Keratinocyte (primary cell): ENCODE results near the gene NYNRIN. TPM values are rescaled to one million over a fixed set of nuclear protein-coding genes. Genes with fewer than 3 reads are reported as not detected.

ENCODE experiments used
- DNase-seq: peaks from one replicate; pipeline ENCODE4 v3.0.0-alpha.2; 2011; ENCODE audit warnings: low read depth, missing footprints, low spot score
- FAIRE-seq: peaks from 2 replicates; lab custom pipeline; 2011; peaks lifted over from hg19 to GRCh38; lab: Jason Lieb, UNC
- H2AFZ ChIP-seq: 2 replicates; pipeline ENCODE4 v1.6.0; 2012; ENCODE audit warnings: low read length, control low read depth, inconsistent platforms; ENCODE audit not compliant: control insufficient read depth
- H3K27ac ChIP-seq: 2 replicates; pipeline ENCODE4 v1.5.1; 2011; ENCODE audit warnings: low read length; ENCODE audit not compliant: control insufficient read depth, insufficient read depth
- H3K27me3 ChIP-seq: 3 replicates; pipeline ENCODE4 v1.6.0; 2011; ENCODE audit warnings: low read length; ENCODE audit not compliant: control insufficient read depth, insufficient read depth; ENCODE audit errors: extremely low read depth
- H3K36me3 ChIP-seq, 2 experiments: 2 replicates in 1 of 2; 3 replicates in 1 of 2; pipeline ENCODE4 v1.5.1; 2011; ENCODE audit warnings: low read length in 2 of 2, mild to moderate bottlenecking in 1 of 2; ENCODE audit not compliant: control insufficient read depth in 2 of 2, insufficient read depth in 2 of 2; ENCODE audit errors: extremely low read depth in 1 of 2
- H3K4me1 ChIP-seq: 3 replicates; pipeline ENCODE4 v1.5.1; 2011; ENCODE audit warnings: low read length; ENCODE audit not compliant: control insufficient read depth, insufficient read depth; ENCODE audit errors: extremely low read depth
- H3K4me2 ChIP-seq: 3 replicates; pipeline ENCODE4 v1.6.0; 2011; ENCODE audit warnings: low read depth, low read length; ENCODE audit not compliant: control insufficient read depth, insufficient read depth; ENCODE audit errors: extremely low read depth
- H3K4me3 ChIP-seq, 3 experiments: fragments of 200-600 bp in 1 of 3; sonication (generic) in 1 of 3; 2 replicates in 2 of 3; 3 replicates in 1 of 3; pipeline ENCODE4 v1.5.1; 2011 to 2016; ENCODE audit warnings: low read length in 3 of 3, mild to moderate bottlenecking in 3 of 3, control low read depth in 2 of 3, inconsistent platforms in 1 of 3, low read depth in 1 of 3, mixed read lengths in 1 of 3, mixed run types in 1 of 3, moderate library complexity in 1 of 3; ENCODE audit not compliant: control insufficient read depth in 2 of 3, insufficient read depth in 2 of 3; ENCODE audit errors: extremely low read depth in 1 of 3
- H3K79me2 ChIP-seq: 2 replicates; pipeline ENCODE4 v1.6.0; 2012; ENCODE audit warnings: low read length; ENCODE audit not compliant: control insufficient read depth, insufficient read depth
- H3K9ac ChIP-seq: 3 replicates; pipeline ENCODE4 v1.6.0; 2011; ENCODE audit warnings: low read length; ENCODE audit not compliant: control insufficient read depth, insufficient read depth; ENCODE audit errors: extremely low read depth
- H3K9me1 ChIP-seq: 3 replicates; pipeline ENCODE4 v1.6.0; 2011; ENCODE audit warnings: low read length; ENCODE audit not compliant: control insufficient read depth, insufficient read depth; ENCODE audit errors: extremely low read depth
- H3K9me3 ChIP-seq: 2 replicates; pipeline ENCODE4 v1.5.1; 2012; ENCODE audit warnings: low read depth, low read length; ENCODE audit not compliant: control insufficient read depth
- H4K20me1 ChIP-seq: 3 replicates; pipeline ENCODE4 v1.6.0; 2011; ENCODE audit warnings: low read length; ENCODE audit not compliant: control insufficient read depth, insufficient read depth; ENCODE audit errors: extremely low read depth
- EZH2 ChIP-seq: IDR thresholded peaks from one replicate; pipeline ENCODE4 v1.6.1; 2012; ENCODE audit warnings: inconsistent platforms, mild to moderate bottlenecking, low read length, moderate library complexity
- dilution Hi-C: fragments of 300-500 bp; cut with MboI; formaldehyde crosslinking; loops from one replicate; pipeline ENCODE4 v1.7.0; 2020; ENCODE audit warnings: low sequenced_read_pairs; ENCODE audit not compliant: extremely low pct_ligation_motif_present
- polyA plus RNA-seq, 5 experiments: library from polyadenylated mRNA; depleted of rRNA in 3 of 5; stranded (reverse) in 3 of 5; stranded (forward) in 1 of 5; unstranded in 1 of 5; fragments of >200 nt; gene quantifications; 1 replicate in 1 of 5; 2 replicates in 3 of 5; 3 replicates in 1 of 5; pipeline versions ENCODE4 v1.2.1 to v1.2.3, GENCODE V29; 2011 to 2012; ENCODE audit warnings: missing spikeins in 2 of 5, low read depth in 1 of 5, low replicate concordance in 1 of 5
- TF ChIP-seq, protein P1 (sequence below), 3 experiments: IDR thresholded peaks in 1 of 3; conservative IDR thresholded peaks in 1 of 3; optimal IDR thresholded peaks in 1 of 3; 2 replicates in 2 of 3; 3 replicates in 1 of 3; pipeline versions ENCODE3 to v1.5.1; 2011; ENCODE audit warnings: low read length in 3 of 3, mild to moderate bottlenecking in 3 of 3, moderate library complexity in 2 of 3, control low read depth in 1 of 3, inconsistent platforms in 1 of 3; ENCODE audit not compliant: insufficient read depth in 2 of 3; ENCODE audit errors: extremely low read depth in 1 of 3

Gene NYNRIN
- polyA plus RNA-seq, 1 donor (not counting 4 experiments of a cell fraction or from before 2014, with no cell fraction given) = 4.9 TPM

DNA sequence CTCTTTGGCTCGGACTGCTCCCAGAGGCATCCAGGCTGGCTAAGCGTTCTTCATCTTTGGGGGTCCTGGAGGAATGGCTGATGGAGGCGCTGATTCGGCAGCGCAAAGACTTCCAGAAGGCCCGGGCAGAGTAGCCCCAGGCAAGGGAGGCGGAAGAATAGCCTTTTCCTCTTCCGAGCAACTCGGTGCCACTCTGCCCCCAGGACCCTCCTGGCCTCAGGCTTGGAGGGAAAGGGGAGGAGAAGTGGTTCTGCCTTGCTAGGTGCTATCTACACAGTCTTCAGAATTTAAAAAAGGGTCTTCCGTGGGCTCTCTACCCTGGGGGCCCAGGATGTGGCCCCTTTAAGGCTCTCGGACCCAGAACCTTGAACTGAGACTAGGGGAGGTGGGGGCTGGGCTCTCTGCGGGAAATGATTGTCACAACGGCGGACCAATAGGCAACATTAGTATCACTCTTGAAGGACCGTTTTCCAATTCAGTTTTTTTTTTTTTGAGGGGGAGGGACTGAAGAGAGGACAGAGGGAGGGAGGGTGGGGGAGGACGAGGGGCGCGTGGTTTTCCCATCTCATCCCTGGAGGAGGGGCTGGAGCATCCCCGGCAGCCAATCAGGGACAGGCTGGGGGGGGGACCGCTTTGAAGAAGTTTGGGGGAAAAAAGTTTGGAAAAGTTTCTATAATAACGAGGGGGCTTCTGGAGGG is 31.1 kb upstream of the NYNRIN start, which contains the start of gene NFATC4:
Gene NFATC4, plus strand, starts transcription at position 671 of the 698 bp plus-strand sequence. CDS start 157 bp downstream, outside the sequence.
- peak within 1 kb of the TSS; percentile 87 for H2AFZ ChIP-seq
- DNase-seq (no peak), FAIRE-seq (no peak)
- H3K9me1 ChIP-seq = no peaks in the 10 kb centered on the region
- no peak within 1 kb of the TSS for H3K27ac ChIP-seq
- TF ChIP-seq, protein P1, sequence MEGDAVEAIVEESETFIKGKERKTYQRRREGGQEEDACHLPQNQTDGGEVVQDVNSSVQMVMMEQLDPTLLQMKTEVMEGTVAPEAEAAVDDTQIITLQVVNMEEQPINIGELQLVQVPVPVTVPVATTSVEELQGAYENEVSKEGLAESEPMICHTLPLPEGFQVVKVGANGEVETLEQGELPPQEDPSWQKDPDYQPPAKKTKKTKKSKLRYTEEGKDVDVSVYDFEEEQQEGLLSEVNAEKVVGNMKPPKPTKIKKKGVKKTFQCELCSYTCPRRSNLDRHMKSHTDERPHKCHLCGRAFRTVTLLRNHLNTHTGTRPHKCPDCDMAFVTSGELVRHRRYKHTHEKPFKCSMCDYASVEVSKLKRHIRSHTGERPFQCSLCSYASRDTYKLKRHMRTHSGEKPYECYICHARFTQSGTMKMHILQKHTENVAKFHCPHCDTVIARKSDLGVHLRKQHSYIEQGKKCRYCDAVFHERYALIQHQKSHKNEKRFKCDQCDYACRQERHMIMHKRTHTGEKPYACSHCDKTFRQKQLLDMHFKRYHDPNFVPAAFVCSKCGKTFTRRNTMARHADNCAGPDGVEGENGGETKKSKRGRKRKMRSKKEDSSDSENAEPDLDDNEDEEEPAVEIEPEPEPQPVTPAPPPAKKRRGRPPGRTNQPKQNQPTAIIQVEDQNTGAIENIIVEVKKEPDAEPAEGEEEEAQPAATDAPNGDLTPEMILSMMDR (optimal IDR thresholded peaks at IDR 0.05 in 1 of 3, IDR thresholded peaks at IDR 0.05 in 1 of 3, conservative IDR thresholded peaks at IDR 0.05 in 1 of 3; ENCODE audit: extremely low read depth in 1 of 3, insufficient read depth in 2 of 3, low read length in 3 of 3) = no peak
- no peak for TF ChIP-seq EZH2
- H3K79me2 ChIP-seq = no peaks in the 10 kb centered on the region
- no peaks in the 10 kb centered on the region for H3K27me3 ChIP-seq
- H3K4me2 ChIP-seq = peak within 1 kb of the TSS; percentile 85
- H3K9me3 ChIP-seq = no peaks in the 10 kb centered on the region
- dilution Hi-C loops = no loop called here
- peak within 1 kb of the TSS; percentile 71 for H3K9ac ChIP-seq
- H4K20me1 ChIP-seq = no peaks in the 10 kb centered on the region
- no peaks in the 10 kb centered on the region for H3K36me3 ChIP-seq
- H3K4me1 ChIP-seq = peaks cover 23% of the 10 kb centered on the region
- peak within 1 kb of the TSS; percentile 35 to 58 (median 41) for H3K4me3 ChIP-seq

DNA sequence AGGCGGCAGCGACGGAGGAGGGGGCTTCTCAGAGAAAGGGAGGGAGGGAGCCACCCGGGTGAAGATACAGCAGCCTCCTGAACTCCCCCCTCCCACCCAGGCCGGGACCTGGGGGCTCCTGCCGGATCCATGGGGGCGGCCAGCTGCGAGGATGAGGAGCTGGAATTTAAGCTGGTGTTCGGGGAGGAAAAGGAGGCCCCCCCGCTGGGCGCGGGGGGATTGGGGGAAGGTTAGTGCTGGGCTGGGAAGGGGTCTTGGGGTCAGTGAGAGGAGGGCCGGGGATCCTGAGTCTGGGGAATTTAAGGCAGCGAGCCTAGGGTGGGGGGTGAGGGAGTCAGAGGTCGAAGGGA is 30.6 kb upstream of the NYNRIN start:
- TF ChIP-seq, protein P1 (optimal IDR thresholded peaks at IDR 0.05 in 1 of 3, IDR thresholded peaks at IDR 0.05 in 1 of 3, conservative IDR thresholded peaks at IDR 0.05 in 1 of 3; ENCODE audit: extremely low read depth in 1 of 3, insufficient read depth in 2 of 3, low read length in 3 of 3) = no peak
- TF ChIP-seq EZH2 = no peak
- no peaks in the 10 kb centered on the region for H3K9me3 ChIP-seq
- H4K20me1 ChIP-seq = no peaks in the 10 kb centered on the region
- no peak overlapping the region for H3K4me2 ChIP-seq
- FAIRE-seq = no peak
- H3K4me3 ChIP-seq = no peak overlapping the region
- H3K27me3 ChIP-seq = no peaks in the 10 kb centered on the region
- H3K27ac ChIP-seq = no peak overlapping the region
- DNase-seq = no peak
- no peaks in the 10 kb centered on the region for H3K36me3 ChIP-seq
- no peak overlapping the region for H2AFZ ChIP-seq
- H3K4me1 ChIP-seq = peaks cover 23% of the 10 kb centered on the region
- no peaks in the 10 kb centered on the region for H3K79me2 ChIP-seq
- H3K9ac ChIP-seq = no peak overlapping the region
- dilution Hi-C loops = no loop called here
- H3K9me1 ChIP-seq = no peaks in the 10 kb centered on the region
